Panc1 (cell line): ENCODE results near the gene P2RX4. TPM values are rescaled to one million over a fixed set of nuclear protein-coding genes. Genes with fewer than 3 reads are reported as not detected.
"Not testable (repeated sequence)": the region's sequence is repeated elsewhere in the genome, so short reads cannot be mapped to it uniquely, and the experiment has no call there.

Source experiments
- ATAC-seq: fragments of 200-7000 bp; cut with Tn5 transposase; 2 replicates; pipeline ENCODE4 v1.9.1; 2020; ENCODE audit warnings: mild to moderate bottlenecking, moderate library complexity
- BruUV-seq: library from RNA; stranded (reverse); fragments of 400-500 nt; replicated peaks from 2 replicates; lab custom pipeline; 2021; lab: Mats Ljungman, UMichigan
- CTCF ChIA-PET: fragments of 300-600 bp; sonication (Branson Sonifier 250); formaldehyde crosslinking; loops from one replicate; lab custom pipeline; 2022; ENCODE audit warnings: antibody characterized with exemption; lab: Charles Lee
- POLR2A ChIA-PET: fragments of 300-600 bp; sonication (Branson Sonifier 250); formaldehyde crosslinking; loops from one replicate; lab custom pipeline; 2022; ENCODE audit warnings: antibody characterized with exemption; lab: Charles Lee
- DNase-seq: peaks from one replicate; pipeline ENCODE4 v3.0.0-alpha.2; 2010; ENCODE audit warnings: low read depth, low spot score
- H3K27ac ChIP-seq: 2 replicates; pipeline ENCODE4 v1.5.1; 2011; ENCODE audit warnings: mild to moderate bottlenecking, low read length, inconsistent platforms
- H3K27me3 ChIP-seq: fragments of 200-500 bp; sonication (Bioruptor generic); 2 replicates; pipeline ENCODE4 v1.6.0; 2014; ENCODE audit warnings: low read length, inconsistent platforms; ENCODE audit not compliant: control insufficient read depth, insufficient read depth
- H3K36me3 ChIP-seq: fragments of 200-500 bp; sonication (Bioruptor generic); 2 replicates; pipeline ENCODE4 v1.5.1; 2014; ENCODE audit warnings: inconsistent platforms, mild to moderate bottlenecking, low read length, moderate library complexity; ENCODE audit not compliant: control insufficient read depth, insufficient read depth
- H3K4me1 ChIP-seq: 2 replicates; pipeline ENCODE4 v1.5.1; 2011; ENCODE audit warnings: inconsistent platforms, mild to moderate bottlenecking, low read length, moderate library complexity; ENCODE audit not compliant: control insufficient read depth, insufficient read depth
- H3K4me3 ChIP-seq, 2 experiments: 2 replicates each; pipeline ENCODE4 v1.5.1; 2011 to 2012; ENCODE audit warnings: low read depth in 2 of 2, low read length in 2 of 2, mild to moderate bottlenecking in 2 of 2, inconsistent platforms in 1 of 2, moderate library complexity in 1 of 2
- H3K9me3 ChIP-seq: fragments of 200-500 bp; sonication (Bioruptor generic); 2 replicates; pipeline ENCODE4 v1.5.1; 2014; ENCODE audit warnings: low read depth, mild to moderate bottlenecking, inconsistent platforms, low read length, moderate library complexity; ENCODE audit not compliant: control insufficient read depth, insufficient read depth
- CTCF ChIP-seq: fragments of 450-650 bp; IDR thresholded peaks from 2 replicates; pipeline ENCODE4 v1.5.1; 2017; ENCODE audit warnings: mild to moderate bottlenecking
- POLR2AphosphoS5 ChIP-seq: IDR thresholded peaks from 2 replicates; pipeline ENCODE4 v1.6.1; 2012; ENCODE audit warnings: mild to moderate bottlenecking, low read depth, low read length, moderate library complexity
- REST ChIP-seq, 2 experiments: IDR thresholded peaks; 2 replicates each; pipeline ENCODE4 v1.6.1; 2011 to 2012; ENCODE audit warnings: low read depth in 2 of 2, control low read depth in 1 of 2, low read length in 1 of 2, mild to moderate bottlenecking in 1 of 2, moderate library complexity in 1 of 2; ENCODE audit not compliant: insufficient read depth in 1 of 2
- SIN3A ChIP-seq: IDR thresholded peaks from 2 replicates; pipeline ENCODE4 v1.6.1; 2012; ENCODE audit warnings: low read depth, mild to moderate bottlenecking, low read length, moderate library complexity, borderline replicate concordance; ENCODE audit not compliant: insufficient read depth
- TCF7L2 ChIP-seq: IDR thresholded peaks from 2 replicates; pipeline ENCODE4 v1.6.1; 2011; ENCODE audit warnings: mild to moderate bottlenecking, low read depth, low read length, inconsistent platforms
- in situ Hi-C: cut with HindIII; loops from 2 replicates; pipeline ENCODE4 v1.10.0; 2016; ENCODE audit warnings: low sequenced_read_pairs, low pct_unique_long_range_greater_than_20kb
- intact Hi-C: fragments of 100-400 bp; cut with micrococcal nuclease; formaldehyde crosslinking; loops from one replicate; pipeline ENCODE4 v1.10.0; 2022; ENCODE audit not compliant: unreplicated experiment
- total RNA-seq: library from RNA; stranded (reverse); gene quantifications from one replicate; pipeline ENCODE4 v1.2.1, GENCODE V29; 2021; ENCODE audit not compliant: unreplicated experiment

The P2RX4 gene
- total RNA-seq, 1 experiment from 2014 or later, result 12.4 TPM

GRCh38 chr12:121203482-121203881, 6.4 kb upstream of the P2RX4 start:
- intact Hi-C loops, result no loop called here

GRCh38 chr12:121205491-121205890, 4.4 kb upstream of the P2RX4 start:
- no peak for ATAC-seq
- Histone ChIP-seq H3K27me3 (no peaks in the 10 kb centered on the region; the same call in 1 of the 2 replicates), H3K36me3 (no peaks in the 10 kb centered on the region), H3K4me3 (no peak overlapping the region), H3K27ac (no peak overlapping the region), H3K9me3 (no peaks in the 10 kb centered on the region), H3K4me1 (no peaks in the 10 kb centered on the region)
- POLR2A ChIA-PET, result interaction anchor here (0.7 kb wide), 1 partner anchor 11 kb away, joined by 3 read pairs; no protein-coding TSS in a partner anchor
- TF ChIP-seq REST (IDR thresholded peaks at IDR 0.05; ENCODE audit: insufficient read depth in 1 of 2, low read depth in 2 of 2, low read length in 1 of 2) (no peak), SIN3A (no peak), TCF7L2 (no peak), CTCF (no peak), POLR2AphosphoS5 (no peak)
- in situ Hi-C loops (no loop called here), intact Hi-C loops (no loop called here)
- no peak for DNase-seq
- CTCF ChIA-PET, result no interaction called here
- BruUV-seq, result no TSS peak

More at GRCh38 chr12:121203482-121203881, 6.4 kb upstream of the P2RX4 start:
- TF ChIP-seq POLR2AphosphoS5, result no peak
- TF ChIP-seq TCF7L2, result no peak
- TF ChIP-seq REST (IDR thresholded peaks at IDR 0.05; ENCODE audit: insufficient read depth in 1 of 2, low read depth in 2 of 2, low read length in 1 of 2), result no peak
- no peak for TF ChIP-seq SIN3A
- TF ChIP-seq CTCF, result no peak
- no TSS peak for BruUV-seq
- Histone ChIP-seq H3K4me3 (no peak overlapping the region), H3K36me3 (no peaks in the 10 kb centered on the region), H3K4me1 (no peaks in the 10 kb centered on the region), H3K27ac (no peak overlapping the region), H3K27me3 (no peaks in the 10 kb centered on the region; the same call in 1 of the 2 replicates), H3K9me3 (no peaks in the 10 kb centered on the region)
- in situ Hi-C loops, result no loop called here
- POLR2A ChIA-PET, result no interaction called here
- CTCF ChIA-PET, result no interaction called here
- DNase-seq, result no peak
- ATAC-seq, result no peak

GRCh38 chr12:121208571-121208970, 1.4 kb upstream of the P2RX4 start:
- DNase-seq, POLR2A ChIA-PET, H3K4me1 ChIP-seq, H3K4me3 ChIP-seq, H3K9me3 ChIP-seq, ATAC-seq, CTCF ChIA-PET, BruUV-seq, in situ Hi-C loops, H3K27ac ChIP-seq, H3K36me3 ChIP-seq, H3K27me3 ChIP-seq, intact Hi-C loops: not testable (repeated sequence)
